HEK293T (cell line): Measurements from ENCODE around the gene NACC2.

Experiments
- CTCF ChIA-PET: fragments of 350-600 bp; formaldehyde crosslinking; extraction: SDS; loops from one replicate; lab custom pipeline; 2021; ENCODE audit warnings: antibody characterized with exemption, inconsistent platforms; lab: Yijun Ruan, JAX
- POLR2A ChIA-PET: fragments of 350-600 bp; formaldehyde crosslinking; extraction: SDS; loops from one replicate; lab custom pipeline; 2020; ENCODE audit warnings: antibody characterized with exemption, inconsistent platforms; lab: Yijun Ruan, JAX
- DNase-seq: peaks from one replicate; pipeline ENCODE4 v3.0.0; 2012; ENCODE audit warnings: mixed read lengths; ENCODE audit errors: extremely low spot score
- ARNT ChIP-seq: fragments of 450-650 bp; IDR thresholded peaks from 2 replicates; pipeline ENCODE4 v1.6.1; 2017; ENCODE audit warnings: mild to moderate bottlenecking
- BHLHE40 ChIP-seq: fragments of 450-650 bp; IDR thresholded peaks from 2 replicates; pipeline ENCODE4 v1.6.1; 2016; ENCODE audit warnings: mild to moderate bottlenecking, moderate library complexity, borderline replicate concordance
- CTBP1 ChIP-seq: fragments of 450-650 bp; IDR thresholded peaks from 2 replicates; pipeline ENCODE4 v1.6.1; 2016; ENCODE audit warnings: borderline replicate concordance
- ELF4 ChIP-seq: fragments of 450-650 bp; IDR thresholded peaks from 2 replicates; pipeline ENCODE4 v1.6.1; 2017; ENCODE audit warnings: antibody characterized with exemption
- FOXA1 ChIP-seq: fragments of 450-650 bp; IDR thresholded peaks from 2 replicates; pipeline ENCODE4 v1.6.1; 2016; ENCODE audit warnings: mild to moderate bottlenecking
- FOXK2 ChIP-seq: fragments of 450-650 bp; IDR thresholded peaks from 2 replicates; pipeline ENCODE4 v1.6.1; 2016; ENCODE audit warnings: mild to moderate bottlenecking
- FOXM1 ChIP-seq: fragments of 450-650 bp; IDR thresholded peaks from 2 replicates; pipeline ENCODE4 v1.6.1; 2017; ENCODE audit warnings: mild to moderate bottlenecking, borderline replicate concordance
- HDGF ChIP-seq: fragments of 450-650 bp; IDR thresholded peaks from 2 replicates; pipeline ENCODE4 v1.6.1; 2017; ENCODE audit warnings: antibody characterized with exemption, borderline replicate concordance
- L3MBTL2 ChIP-seq: fragments of 450-650 bp; conservative IDR thresholded peaks from 2 replicates; pipeline ENCODE4 v1.6.1; 2016; ENCODE audit warnings: mild to moderate bottlenecking
- LEF1 ChIP-seq: fragments of 450-650 bp; IDR thresholded peaks from 2 replicates; pipeline ENCODE4 v1.6.1; 2017; ENCODE audit warnings: mild to moderate bottlenecking, borderline replicate concordance
- NFRKB ChIP-seq: fragments of 450-650 bp; IDR thresholded peaks from 2 replicates; pipeline ENCODE4 v1.6.1; 2016; ENCODE audit warnings: mild to moderate bottlenecking, moderate library complexity
- SP1 ChIP-seq: fragments of 450-650 bp; IDR thresholded peaks from 2 replicates; pipeline ENCODE4 v1.6.1; 2017
- SUZ12 ChIP-seq: fragments of 450-650 bp; IDR thresholded peaks from 2 replicates; pipeline ENCODE4 v1.6.1; 2016; ENCODE audit warnings: mild to moderate bottlenecking
- TARDBP ChIP-seq: fragments of 450-650 bp; IDR thresholded peaks from 2 replicates; pipeline ENCODE4 v1.6.1; 2016
- ZNF384 ChIP-seq: fragments of 450-650 bp; IDR thresholded peaks from 2 replicates; pipeline ENCODE4 v1.6.1; 2016
- TF ChIP-seq, protein P1 (sequence below): fragments of 450-650 bp; IDR thresholded peaks from 2 replicates; pipeline ENCODE4 v1.6.1; 2016

NACC2 gene

DNA sequence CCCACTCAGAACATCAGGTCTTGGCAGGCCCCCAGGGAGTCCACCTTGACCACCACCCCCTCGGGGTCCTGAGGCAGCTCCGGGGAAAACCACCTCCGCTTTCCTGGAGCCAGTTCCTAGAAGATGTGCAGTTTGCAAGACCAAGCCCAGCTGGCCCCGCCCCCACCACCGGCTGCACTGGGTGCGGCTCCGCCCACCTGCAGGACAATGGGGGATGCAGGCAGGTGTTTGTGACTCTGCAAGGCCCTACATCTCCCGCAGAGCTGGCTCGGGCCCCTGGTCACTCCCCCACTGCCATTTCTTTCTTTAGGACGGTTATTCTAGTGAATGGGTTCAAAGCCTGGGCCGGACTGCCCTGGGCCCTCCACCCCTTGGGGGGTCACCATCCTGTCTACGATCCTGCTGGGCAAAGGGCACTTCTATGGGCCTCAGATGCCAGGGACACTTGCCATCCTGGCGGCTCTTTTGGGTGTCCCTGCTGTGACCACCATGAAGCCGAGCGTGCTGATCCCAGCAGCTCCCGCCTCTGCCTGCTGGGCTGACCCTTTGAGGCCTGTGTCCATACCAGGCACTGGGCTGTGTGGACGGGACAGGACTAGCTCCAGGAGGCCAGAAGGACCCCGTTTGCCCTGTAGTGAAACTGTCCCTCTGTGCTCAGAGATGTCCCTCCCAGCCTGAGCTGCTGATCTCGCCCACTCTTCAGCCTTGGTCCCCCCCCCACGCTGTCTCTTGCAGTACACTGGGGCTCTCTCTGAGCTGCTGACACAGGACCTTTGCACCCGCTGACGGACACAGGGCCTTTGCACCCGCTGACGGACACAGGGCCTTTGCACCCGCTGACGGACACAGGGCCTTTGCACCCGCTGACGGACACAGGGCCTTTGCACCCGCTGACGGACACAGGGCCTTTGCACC lies 5.9 kb upstream of the NACC2 start:
- CTCF ChIA-PET: interaction anchor here (0.7 kb wide), 1 partner anchor 11 kb away, joined by 3 read pairs; no protein-coding TSS in a partner anchor
- POLR2A ChIA-PET: no interaction called here
- DNase-seq: no peak
- TF ChIP-seq BHLHE40 (no peak), HDGF (no peak), FOXM1 (no peak), SUZ12 (no peak), CTBP1 (no peak), L3MBTL2 (no peak), ELF4 (no peak), ZNF384 (no peak), FOXA1 (no peak), SP1 (no peak), TARDBP (no peak), ARNT (no peak), FOXK2 (no peak), NFRKB (no peak), LEF1 (no peak)
- TF ChIP-seq, protein P1, sequence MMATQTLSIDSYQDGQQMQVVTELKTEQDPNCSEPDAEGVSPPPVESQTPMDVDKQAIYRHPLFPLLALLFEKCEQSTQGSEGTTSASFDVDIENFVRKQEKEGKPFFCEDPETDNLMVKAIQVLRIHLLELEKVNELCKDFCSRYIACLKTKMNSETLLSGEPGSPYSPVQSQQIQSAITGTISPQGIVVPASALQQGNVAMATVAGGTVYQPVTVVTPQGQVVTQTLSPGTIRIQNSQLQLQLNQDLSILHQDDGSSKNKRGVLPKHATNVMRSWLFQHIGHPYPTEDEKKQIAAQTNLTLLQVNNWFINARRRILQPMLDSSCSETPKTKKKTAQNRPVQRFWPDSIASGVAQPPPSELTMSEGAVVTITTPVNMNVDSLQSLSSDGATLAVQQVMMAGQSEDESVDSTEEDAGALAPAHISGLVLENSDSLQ: no peak

DNA sequence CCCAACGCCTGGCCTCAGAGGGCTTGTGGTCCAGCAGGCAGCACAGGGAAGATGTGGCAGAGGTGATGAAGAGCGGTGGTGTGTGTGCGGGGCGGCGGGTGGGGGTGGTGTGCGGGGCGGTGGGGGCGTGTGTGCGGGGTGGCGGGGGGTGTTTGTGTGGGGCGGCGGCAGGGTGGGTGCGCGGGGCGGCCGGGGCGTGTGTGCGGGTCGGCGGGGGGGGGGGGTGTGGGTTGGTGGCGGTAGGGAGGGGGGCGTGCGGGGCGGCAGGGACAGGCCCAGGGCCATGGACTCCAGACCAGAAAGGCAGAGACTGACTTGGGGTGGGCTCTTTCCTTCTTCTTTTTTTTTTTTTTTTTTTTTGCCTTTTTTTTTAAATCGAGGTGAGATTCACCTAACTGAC lies 4.5 kb upstream of the NACC2 start:
- ChIA-PET POLR2A (no interaction called here), CTCF (no interaction called here)
- no peak for DNase-seq
- no peak for TF ChIP-seq CTBP1
- no peak for TF ChIP-seq HDGF
- no peak for TF ChIP-seq L3MBTL2
- TF ChIP-seq ZNF384: no peak
- TF ChIP-seq, protein P1: no peak
- no peak for TF ChIP-seq BHLHE40
- no peak for TF ChIP-seq FOXA1
- no peak for TF ChIP-seq SP1
- TF ChIP-seq FOXM1: no peak

DNA sequence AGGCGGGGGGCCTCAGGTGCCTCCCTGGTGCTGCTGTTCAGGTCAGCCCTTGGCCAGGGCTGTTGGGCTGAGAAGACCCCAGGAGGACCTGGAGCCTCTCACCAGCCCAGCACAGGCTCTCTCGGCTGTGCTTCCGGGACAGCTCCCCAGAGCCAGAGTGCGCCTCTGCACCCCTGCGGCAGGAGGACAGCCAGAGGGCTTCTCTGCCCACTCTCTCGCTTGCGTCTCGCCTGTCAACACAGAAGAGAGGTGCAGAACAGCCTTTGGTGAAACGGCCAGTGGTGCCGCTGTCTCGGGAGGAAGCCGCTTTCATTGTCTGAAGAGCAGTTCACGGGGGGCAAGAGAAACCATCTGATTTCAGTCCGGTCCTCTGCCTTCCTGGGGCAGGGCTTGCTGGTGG lies 3.8 kb upstream of the NACC2 start:
- no peak for TF ChIP-seq ELF4
- no peak for TF ChIP-seq LEF1
- no peak for TF ChIP-seq SUZ12
- no peak for TF ChIP-seq NFRKB
- TF ChIP-seq BHLHE40: no peak
- TF ChIP-seq, protein P1: no peak
- no peak for TF ChIP-seq TARDBP
- TF ChIP-seq FOXA1: no peak
- TF ChIP-seq FOXK2: no peak
- TF ChIP-seq HDGF: no peak
- no peak for TF ChIP-seq L3MBTL2
- no peak for TF ChIP-seq CTBP1
- no peak for TF ChIP-seq ARNT
- TF ChIP-seq FOXM1: no peak
- TF ChIP-seq SP1: no peak
- no peak for TF ChIP-seq ZNF384
- ChIA-PET CTCF (no interaction called here), POLR2A (interaction anchor here (1.4 kb wide), 1 partner anchor 11 kb away, joined by 3 read pairs; no protein-coding TSS in a partner anchor)
- DNase-seq: no peak

DNA sequence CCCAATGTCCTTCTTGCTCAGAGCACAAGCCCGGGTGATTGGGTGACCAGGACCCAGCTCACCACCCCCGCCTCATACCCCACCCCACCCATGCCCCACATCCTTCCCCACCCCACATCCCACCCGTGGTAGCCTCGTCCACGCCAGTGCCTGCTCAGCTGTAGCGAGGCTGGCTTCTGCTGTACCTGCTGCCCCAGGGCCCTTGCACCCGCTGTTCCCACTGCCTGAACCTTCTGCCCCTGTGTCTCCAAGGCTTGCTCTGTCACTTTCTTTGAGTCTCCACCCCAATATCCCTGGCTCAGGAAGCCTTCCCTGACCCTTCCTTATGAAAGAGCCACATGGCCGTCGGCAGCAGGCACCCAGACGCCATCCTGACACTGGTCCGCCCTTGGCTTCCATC lies 3.1 kb upstream of the NACC2 start:
- ChIA-PET CTCF (interaction anchor here (1.0 kb wide), 1 partner anchor 24 kb away, joined by 3 read pairs; no protein-coding TSS in a partner anchor), POLR2A (interaction anchor here (1.4 kb wide), 1 partner anchor 12 kb away, joined by 3 read pairs; no protein-coding TSS in a partner anchor)

DNA sequence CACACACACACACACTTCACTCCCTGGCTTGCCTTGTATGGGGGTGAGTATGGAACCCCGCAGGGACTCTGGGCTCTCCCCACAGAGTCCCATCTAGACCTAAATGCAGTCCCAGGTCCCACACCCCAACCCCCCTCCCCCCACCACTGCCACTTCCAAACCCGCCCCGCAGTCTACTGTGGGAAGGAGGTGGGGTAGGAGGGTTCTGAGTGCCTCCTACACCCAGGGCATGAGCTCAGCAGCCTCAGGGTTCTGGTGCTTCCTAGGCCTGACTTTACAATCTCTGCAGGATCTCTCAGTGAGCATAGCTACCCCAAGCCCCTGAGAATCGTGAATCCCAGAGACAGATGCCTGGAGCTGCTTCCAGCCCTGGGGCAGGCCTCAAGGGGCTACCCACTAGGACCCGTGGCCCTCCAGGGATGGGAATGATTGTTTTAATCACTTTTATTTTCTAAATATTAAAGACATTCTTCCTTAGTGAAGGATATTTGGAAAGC lies 1.5 kb upstream of the NACC2 start:
- CTCF ChIA-PET: interaction anchor here (0.6 kb wide), 2 partner anchors 8 to 32 kb away, joined by 3 read pairs; no protein-coding TSS in a partner anchor
- no peak for TF ChIP-seq L3MBTL2
- TF ChIP-seq, protein P1: no peak
- no peak for TF ChIP-seq FOXA1
- TF ChIP-seq TARDBP: no peak
- no peak for TF ChIP-seq SP1
- no peak for TF ChIP-seq FOXK2
- DNase-seq: no peak
- POLR2A ChIA-PET: interaction anchor here (1.3 to 1.8 kb wide), 2 partner anchors 12 to 23 kb away, joined by 3 to 4 read pairs; no protein-coding TSS in a partner anchor

More for the DNA sequence above, 3.1 kb upstream of the NACC2 start:
- DNase-seq: no peak
- TF ChIP-seq FOXA1: no peak
- TF ChIP-seq, protein P1: no peak
- TF ChIP-seq NFRKB: no peak
